Ovary (tissue), 9 donors: ENCODE results near the gene HSPH1. TPM values are rescaled to one million over a fixed set of nuclear protein-coding genes. Genes with fewer than 3 reads are reported as not detected.

Source experiments
- DNase-seq, 5 donors: peaks; one replicate each; pipeline ENCODE4 v3.0.0-alpha.2; 2019 to 2020
- H3K27ac ChIP-seq, 2 donors: fragments of 200-600 bp; one replicate each; pipeline versions ENCODE4 v1.5.1 to v1.8.0; 2019 to 2022
- H3K27me3 ChIP-seq: fragments of 200-600 bp; one replicate; pipeline ENCODE4 v1.8.0; 2022
- H3K36me3 ChIP-seq: fragments of 200-600 bp; sonication (generic); one replicate; pipeline ENCODE4 v1.5.1; 2019
- H3K4me1 ChIP-seq: one replicate; pipeline ENCODE4 v1.8.1; 2013; ENCODE audit warnings: mild to moderate bottlenecking, moderate library complexity; ENCODE audit not compliant: insufficient read depth
- H3K4me3 ChIP-seq: fragments of 200-600 bp; sonication (generic); one replicate; pipeline ENCODE4 v1.5.1; 2017
- H3K9me3 ChIP-seq, 2 donors: fragments of 200-600 bp in 1 of 2; sonication (generic) in 1 of 2; one replicate each; pipeline versions ENCODE4 v1.5.1 to v1.8.1; 2013 to 2019; ENCODE audit warnings: mild to moderate bottlenecking in 1 of 2, moderate library complexity in 1 of 2
- CTCF ChIP-seq, 3 donors: fragments of 450-650 bp in 2 of 3; fragments of 200-600 bp in 1 of 3; IDR thresholded peaks; one replicate each; pipeline versions ENCODE4 v1.5.1 to v1.8.0; 2016 to 2022; ENCODE audit warnings: antibody characterized with exemption in 3 of 3, mild to moderate bottlenecking in 1 of 3
- EP300 ChIP-seq: sonication (generic); formaldehyde crosslinking; IDR thresholded peaks from one replicate; pipeline ENCODE4 v1.6.1; 2017; ENCODE audit warnings: antibody characterized with exemption
- POLR2A ChIP-seq: fragments of 450-650 bp; IDR thresholded peaks from one replicate; pipeline ENCODE4 v1.6.1; 2017; ENCODE audit warnings: antibody characterized with exemption, mild to moderate bottlenecking, moderate library complexity
- WGBS, 3 donors: extraction: QIAGEN DNeasy Blood & Tissue Kit in 1 of 3; methylation state at CpG; one replicate each; pipeline versions ENCODE4 v1.1.5 to v1.1.7; 2013 to 2017; 5-methylcytosine and 5-hydroxymethylcytosine counted together
- intact Hi-C, 4 donors: fragments of 100-400 bp; cut with DNase I; formaldehyde crosslinking; loops; one replicate each; pipeline versions ENCODE4 v1.11.0 to v1.15.1; 2022 to 2023
- polyA plus RNA-seq, 2 donors: library from polyadenylated mRNA; stranded (reverse); fragments of 200-250 nt in 1 of 2; fragments of 350-450 nt in 1 of 2; fragmentation: Illumina TruSeq in 1 of 2; extraction: RNeasy Lipid Tissue Mini Kit (QIAGEN cat#74804) in 1 of 2; gene quantifications; one replicate each; pipeline ENCODE4 v1.2.3, GENCODE V29; 2013 to 2014
- total RNA-seq, 7 donors: library from RNA; depleted of rRNA in 2 of 7; stranded (reverse); fragments of >200 nt in 2 of 7; fragmentation: NEBNext Ultra II Directional in 3 of 7; extraction: Animal tissue kit (Norgen Biotek cat#: 25700) in 3 of 7; gene quantifications; one replicate each; pipeline versions ENCODE4 v1.1.0 to v1.2.4, GENCODE V29; 2016 to 2023
- donor health status: DM: no; HTN: no; CAD: no; lungs with moderate emphysema.
- donor health status: DM: no; HTN: no; CAD: no.
- donor health status: Bipolar disorder and iron deficiency.
- donor health status: DM: yes; HTN: yes; CAD: no.
- donor health status: DM: no; HTN: no; CAD: no.
- donor health status: DM: yes; HTN: yes; CAD: no.

The HSPH1 gene
- total and polyA plus RNA-seq, 9 donors = 16.0 to 93.2 (median 52.7) TPM

- 68 to 90% (median 84%) methylated on average over 4 of the region's 4 CpGs for WGBS, 3 donors
- no peaks in the 10 kb centered on the region for H3K27me3 ChIP-seq
Measured at GRCh38 chr13:31122143-31122542, 39.6 kb downstream of the HSPH1 start.

GRCh38 chr13:31121379-31122140, 40.1 kb downstream of the HSPH1 start:
- no peaks in the 10 kb centered on the region for H3K4me1 ChIP-seq
- H3K9me3 ChIP-seq = no peaks in the 10 kb centered on the region
- no peak overlapping the region for H3K4me3 ChIP-seq
- WGBS, 3 donors = 26 to 30% (median 30%) methylated on average over 7 of the region's 7 CpGs
- no peak overlapping the region for H3K27ac ChIP-seq
- H3K27me3 ChIP-seq = no peaks in the 10 kb centered on the region
- no peaks in the 10 kb centered on the region for H3K36me3 ChIP-seq
- TF ChIP-seq CTCF (IDR thresholded peaks at IDR 0.05) = no peak
- TF ChIP-seq EP300 = no peak
- TF ChIP-seq POLR2A = no peak
- intact Hi-C loops = no loop called here
- no peak for DNase-seq

More at GRCh38 chr13:31122143-31122542, 39.6 kb downstream of the HSPH1 start:
- Histone ChIP-seq H3K9me3 (no peaks in the 10 kb centered on the region), H3K27ac (no peak overlapping the region), H3K4me1 (no peaks in the 10 kb centered on the region), H3K4me3 (no peak overlapping the region), H3K36me3 (no peaks in the 10 kb centered on the region)
- TF ChIP-seq EP300 = no peak
- TF ChIP-seq CTCF (IDR thresholded peaks at IDR 0.05) = no peak
- no peak for TF ChIP-seq POLR2A
- DNase-seq = no peak
- intact Hi-C loops = no loop called here

- TF ChIP-seq EP300 = no peak
- no peak for TF ChIP-seq CTCF (IDR thresholded peaks at IDR 0.05)
- 76% methylated on average over 8 of the region's 8 CpGs for WGBS, 3 donors
- no peaks in the 10 kb centered on the region for H3K27me3 ChIP-seq
- DNase-seq = no peak
- no peaks in the 10 kb centered on the region for H3K36me3 ChIP-seq
- no peaks in the 10 kb centered on the region for H3K4me1 ChIP-seq
- intact Hi-C loops = no loop called here
- no peak overlapping the region for H3K27ac ChIP-seq
- no peaks in the 10 kb centered on the region for H3K9me3 ChIP-seq
- H3K4me3 ChIP-seq = no peak overlapping the region
Measured at GRCh38 chr13:31119966-31120700, 41.6 kb downstream of the HSPH1 start.

- 70 to 87% (median 74%) methylated on average over 10 of the region's 10 CpGs for WGBS, 3 donors
- intact Hi-C loops = no loop called here
- Histone ChIP-seq H3K4me3 (no peak overlapping the region), H3K4me1 (no peaks in the 10 kb centered on the region), H3K27me3 (no peaks in the 10 kb centered on the region), H3K9me3 (no peaks in the 10 kb centered on the region), H3K36me3 (no peaks in the 10 kb centered on the region), H3K27ac (no peak overlapping the region)
- no peak for DNase-seq
- TF ChIP-seq CTCF (IDR thresholded peaks at IDR 0.05) (no peak), POLR2A (no peak), EP300 (no peak)
Measured at GRCh38 chr13:31119526-31119925, 42.2 kb downstream of the HSPH1 start.
